Spleen (tissue), 7 donors: ENCODE measurements around the gene USP20.

Experiments
- CTCF ChIP-seq, 11 experiments: fragments of 200-600 bp in 7 of 11; fragments of 450-650 bp in 4 of 11; sonication (generic) in 4 of 11; IDR thresholded peaks in 8 of 11; conservative IDR thresholded peaks in 3 of 11; 1 replicate in 7 of 11; 2 replicates in 4 of 11; pipeline versions ENCODE4 v1.4.0 to v1.8.0; 2016 to 2021; ENCODE audit warnings: antibody characterized with exemption in 11 of 11, inconsistent platforms in 4 of 11, mild to moderate bottlenecking in 1 of 11
- POLR2A ChIP-seq, 3 donors: fragments of 450-650 bp; IDR thresholded peaks; one replicate each; pipeline ENCODE4 v1.5.1; 2017; ENCODE audit warnings: antibody characterized with exemption in 3 of 3, mild to moderate bottlenecking in 1 of 3
- POLR2AphosphoS5 ChIP-seq, 3 donors: sonication (generic); formaldehyde crosslinking; IDR thresholded peaks; one replicate each; pipeline ENCODE4 v1.5.1; 2017; ENCODE audit warnings: antibody characterized with exemption in 3 of 3
- donor health status: DM: no; HTN: no; CAD: no; lungs with moderate emphysema.
- donor health status: DM: no; HTN: no; CAD: no.
- donor health status: DM: no; HTN: no; CAD: no.

- TF ChIP-seq CTCF (IDR thresholded peaks at IDR 0.05 in 8 of 11, conservative IDR thresholded peaks at IDR 0.05 in 3 of 11) (no peak), POLR2AphosphoS5 (IDR thresholded peaks at IDR 0.05) (peak in 1 of 3 donors; percentile 15), POLR2A (IDR thresholded peaks at IDR 0.05) (no peak)
Measured at GRCh38 chr9:129874261-129875101, 39.2 kb downstream of the USP20 start.
